Bronchial epithelial cell (primary cell): Measurements from ENCODE around the gene FAM217B. TPM values are rescaled to one million over a fixed set of nuclear protein-coding genes. Genes with fewer than 3 reads are reported as not detected.

Source experiments
- DNase-seq: peaks from one replicate; pipeline ENCODE4 v3.0.0-alpha.2; 2010; ENCODE audit warnings: low read depth
- FAIRE-seq: peaks from 2 replicates; lab custom pipeline; 2011; peaks lifted over from hg19 to GRCh38; lab: Jason Lieb, UNC
- H3K27me3 ChIP-seq: 2 replicates; pipeline ENCODE4 v1.5.1; 2011; ENCODE audit warnings: low read length; ENCODE audit not compliant: control insufficient read depth, insufficient read depth
- H3K36me3 ChIP-seq: 2 replicates; pipeline ENCODE4 v1.5.1; 2011; ENCODE audit warnings: low read length; ENCODE audit not compliant: control insufficient read depth, insufficient read depth
- H3K4me3 ChIP-seq: 2 replicates; pipeline ENCODE4 v1.5.1; 2011; ENCODE audit warnings: mild to moderate bottlenecking, low read depth, low read length, control low read depth
- total RNA-seq: library from RNA; depleted of rRNA; stranded (reverse); fragments of >200 nt; gene quantifications from 2 replicates; pipeline ENCODE4 v1.2.1, GENCODE V29; 2014
- TF ChIP-seq, protein P1 (sequence below): IDR thresholded peaks from 2 replicates; pipeline ENCODE4 v1.5.1; 2011; ENCODE audit warnings: mild to moderate bottlenecking, moderate library complexity, low read length, control low read depth, inconsistent platforms; ENCODE audit not compliant: insufficient read depth, severe bottlenecking

The FAM217B gene
- total RNA-seq, 1 donor from 2014 or later: 4.5 TPM

DNA sequence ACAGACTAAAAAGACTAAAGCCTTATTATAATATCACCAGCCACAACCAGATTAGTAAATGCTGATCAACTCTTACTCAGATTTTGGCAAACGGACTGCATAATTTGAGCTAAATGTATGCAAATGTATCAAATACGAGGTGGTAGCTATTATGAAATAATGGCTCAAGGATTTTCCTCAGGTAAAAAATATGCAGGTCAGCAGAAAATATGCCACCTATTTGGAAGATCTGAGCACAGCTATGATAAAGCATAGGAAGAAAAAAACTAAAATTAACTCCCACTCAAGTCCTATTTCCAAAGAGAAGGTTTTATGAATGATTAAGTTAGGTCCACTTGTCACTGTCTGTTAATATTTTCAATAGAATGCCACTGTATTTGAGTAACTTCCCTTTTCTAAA is 29.1 kb upstream of the FAM217B start:
- no peak for FAIRE-seq
- Histone ChIP-seq H3K27me3 (no peaks in the 10 kb centered on the region), H3K36me3 (no peaks in the 10 kb centered on the region), H3K4me3 (no peak overlapping the region)
- DNase-seq: no peak
- TF ChIP-seq, protein P1, sequence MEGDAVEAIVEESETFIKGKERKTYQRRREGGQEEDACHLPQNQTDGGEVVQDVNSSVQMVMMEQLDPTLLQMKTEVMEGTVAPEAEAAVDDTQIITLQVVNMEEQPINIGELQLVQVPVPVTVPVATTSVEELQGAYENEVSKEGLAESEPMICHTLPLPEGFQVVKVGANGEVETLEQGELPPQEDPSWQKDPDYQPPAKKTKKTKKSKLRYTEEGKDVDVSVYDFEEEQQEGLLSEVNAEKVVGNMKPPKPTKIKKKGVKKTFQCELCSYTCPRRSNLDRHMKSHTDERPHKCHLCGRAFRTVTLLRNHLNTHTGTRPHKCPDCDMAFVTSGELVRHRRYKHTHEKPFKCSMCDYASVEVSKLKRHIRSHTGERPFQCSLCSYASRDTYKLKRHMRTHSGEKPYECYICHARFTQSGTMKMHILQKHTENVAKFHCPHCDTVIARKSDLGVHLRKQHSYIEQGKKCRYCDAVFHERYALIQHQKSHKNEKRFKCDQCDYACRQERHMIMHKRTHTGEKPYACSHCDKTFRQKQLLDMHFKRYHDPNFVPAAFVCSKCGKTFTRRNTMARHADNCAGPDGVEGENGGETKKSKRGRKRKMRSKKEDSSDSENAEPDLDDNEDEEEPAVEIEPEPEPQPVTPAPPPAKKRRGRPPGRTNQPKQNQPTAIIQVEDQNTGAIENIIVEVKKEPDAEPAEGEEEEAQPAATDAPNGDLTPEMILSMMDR: no peak

DNA sequence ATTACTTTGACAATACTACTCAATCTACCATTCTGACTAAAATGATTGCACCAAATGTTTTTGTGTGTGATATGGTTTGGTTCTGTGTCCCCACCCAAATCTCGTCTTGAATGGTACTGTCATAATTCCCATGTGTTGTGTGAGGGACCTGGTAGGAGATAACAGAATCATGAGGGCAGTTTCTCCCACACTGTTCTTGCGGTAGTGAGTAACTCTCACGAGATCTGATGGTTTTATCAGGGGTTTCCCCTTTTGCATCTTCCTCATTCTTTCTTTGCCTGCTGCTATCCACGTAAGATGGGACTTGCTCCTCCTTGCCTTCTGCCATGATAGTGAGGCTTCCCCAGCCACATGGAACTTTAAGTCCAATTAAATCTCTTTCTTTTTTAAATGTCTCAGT is 27.6 kb upstream of the FAM217B start:
- DNase-seq (no peak), FAIRE-seq (no peak)
- H3K27me3 ChIP-seq: no peaks in the 10 kb centered on the region
- no peak overlapping the region for H3K4me3 ChIP-seq
- H3K36me3 ChIP-seq: no peaks in the 10 kb centered on the region
- TF ChIP-seq, protein P1: no peak

DNA sequence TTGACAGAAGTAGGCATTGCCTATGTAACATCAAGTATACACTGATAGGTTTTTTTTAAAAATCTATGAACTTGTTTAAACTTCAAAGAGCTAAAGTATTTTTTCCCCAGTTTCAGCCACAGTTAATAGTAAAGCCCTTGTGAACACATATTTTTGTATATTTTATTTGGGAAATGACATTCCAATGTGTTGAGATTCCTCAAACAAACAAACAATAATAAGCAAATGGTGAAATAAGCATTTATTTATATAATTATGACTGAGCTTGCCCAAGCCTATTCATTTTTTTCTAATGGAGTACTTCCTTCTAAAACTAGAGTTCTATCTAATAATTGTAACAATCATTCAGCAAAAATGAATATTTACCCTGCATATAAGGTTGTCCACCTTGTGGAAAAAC is 19.2 kb upstream of the FAM217B start:
- Histone ChIP-seq H3K27me3 (no peaks in the 10 kb centered on the region), H3K36me3 (no peaks in the 10 kb centered on the region), H3K4me3 (no peak overlapping the region)
- FAIRE-seq (no peak), DNase-seq (peak; percentile 21)
- TF ChIP-seq, protein P1: no peak

DNA sequence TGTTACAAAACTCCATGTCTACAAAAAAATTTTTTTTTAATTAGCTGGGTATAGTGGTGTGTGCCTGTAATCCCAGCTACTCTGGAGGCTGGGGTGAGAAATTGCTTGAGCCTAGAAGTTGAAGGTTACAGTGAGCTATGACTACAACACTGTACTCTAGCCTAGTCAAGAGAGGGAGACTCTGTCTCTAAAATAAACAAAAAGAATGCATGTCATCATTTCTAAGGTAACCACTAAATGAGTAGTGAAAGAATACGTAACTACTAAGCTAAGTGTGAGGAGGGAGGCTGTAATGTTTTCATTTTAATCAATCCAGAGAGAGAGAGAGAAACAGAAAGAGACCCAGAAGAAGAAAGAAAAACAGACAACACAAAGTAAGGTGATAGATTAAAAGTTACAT is 16.7 kb upstream of the FAM217B start:
- peak; percentile 34 for DNase-seq
- Histone ChIP-seq H3K27me3 (no peaks in the 10 kb centered on the region), H3K36me3 (no peaks in the 10 kb centered on the region), H3K4me3 (no peak overlapping the region)
- TF ChIP-seq, protein P1: no peak
- no peak for FAIRE-seq

DNA sequence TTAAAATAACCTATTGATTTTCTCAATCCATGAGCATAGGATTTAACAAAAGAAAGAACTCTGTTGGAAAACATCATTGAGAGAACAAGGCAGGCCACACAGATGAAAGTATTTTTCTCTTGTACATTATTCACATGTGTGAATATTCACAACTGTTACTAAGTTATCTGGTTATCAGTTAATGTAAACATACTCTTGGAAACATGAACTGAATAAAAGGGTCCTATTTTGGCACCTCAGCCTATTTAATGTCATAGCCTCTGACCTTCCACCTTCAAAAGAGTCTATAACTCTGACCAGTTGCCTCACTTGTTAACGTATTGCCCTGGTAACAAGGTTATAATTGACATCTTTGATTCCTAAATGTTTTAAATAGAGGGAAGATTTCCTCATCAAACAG is 14.8 kb upstream of the FAM217B start:
- TF ChIP-seq, protein P1: no peak
- FAIRE-seq: no peak
- Histone ChIP-seq H3K27me3 (no peaks in the 10 kb centered on the region), H3K36me3 (no peaks in the 10 kb centered on the region), H3K4me3 (no peak overlapping the region)
- DNase-seq: no peak

DNA sequence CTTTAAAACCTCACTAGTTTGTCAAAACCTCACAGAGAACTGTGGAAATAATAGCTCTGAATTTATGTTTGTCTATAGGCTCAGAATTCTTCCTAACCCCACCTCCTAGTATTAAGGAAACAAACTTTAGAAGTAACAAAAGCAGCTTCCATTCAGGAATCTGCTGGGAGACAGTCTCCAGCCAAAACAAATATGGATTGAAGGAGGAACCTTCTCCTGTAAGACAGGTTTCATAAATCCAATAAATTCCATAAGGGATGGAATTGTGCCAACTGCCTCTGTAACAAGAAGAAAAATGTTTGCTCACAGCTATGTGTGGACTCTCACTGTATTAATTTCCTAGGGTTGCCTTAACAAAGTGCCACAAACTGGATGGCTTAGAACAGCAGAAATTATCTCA is 14.3 kb upstream of the FAM217B start:
- no peaks in the 10 kb centered on the region for H3K36me3 ChIP-seq
- TF ChIP-seq, protein P1: no peak
- no peak for FAIRE-seq
- no peak for DNase-seq
- H3K27me3 ChIP-seq: no peaks in the 10 kb centered on the region
- H3K4me3 ChIP-seq: no peak overlapping the region
